ENCODE measurements around the gene XRCC4. TPM values are rescaled to one million over a fixed set of nuclear protein-coding genes. Genes with fewer than 3 reads are reported as not detected.

XRCC4 gene
- total RNA-seq, 1 experiment from 2014 or later = 24.6 TPM

DNA sequence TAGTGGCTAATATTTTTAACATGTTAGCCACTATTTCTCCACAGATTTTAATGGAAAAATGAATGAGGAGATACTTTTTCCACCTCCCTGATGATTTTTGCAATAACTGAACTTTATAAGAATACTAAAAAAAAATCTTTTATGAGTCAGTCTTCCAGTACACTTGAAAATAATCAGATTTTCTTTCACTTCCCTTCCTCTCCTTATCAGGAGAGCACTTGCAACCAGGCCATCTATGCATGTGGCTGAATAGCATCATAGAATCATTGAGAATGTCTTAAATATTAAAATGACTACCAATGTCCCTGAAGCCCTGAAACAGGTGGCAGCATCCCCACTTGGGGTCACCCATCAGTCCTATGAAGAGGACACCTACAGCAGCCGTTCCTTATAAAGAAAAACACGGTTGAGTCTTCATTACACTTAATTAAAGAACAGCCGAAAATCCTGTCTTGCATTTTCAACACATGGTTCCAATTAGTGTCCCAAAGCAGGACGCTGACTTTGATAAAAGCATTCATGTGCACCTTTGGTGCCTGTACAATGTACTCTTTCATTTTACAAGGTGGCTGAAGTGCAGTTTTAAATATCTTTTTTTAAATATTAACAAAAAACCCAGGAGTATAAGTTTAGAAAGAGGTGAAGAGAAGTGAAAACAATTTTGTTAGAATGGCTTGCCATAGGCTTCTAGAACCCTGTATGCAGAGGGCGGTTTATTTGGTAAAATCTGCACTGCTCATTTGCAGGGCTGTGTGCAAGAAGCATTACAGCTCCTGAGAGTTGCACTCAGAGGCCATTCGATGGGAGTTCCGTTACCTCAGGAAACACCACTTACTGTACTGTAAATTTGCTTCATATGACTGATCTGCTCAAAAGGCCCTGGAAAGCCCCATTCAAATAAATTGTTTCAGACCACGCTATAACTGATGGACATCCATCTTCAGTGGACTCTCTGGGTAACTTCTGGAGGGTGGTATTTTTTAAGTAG, 287.3 kb downstream of the XRCC4 start:
- Histone ChIP-seq H2AFZ (ENCODE audit: low read depth, low read length, poor library complexity, severe bottlenecking) (no peak overlapping the region), H4K20me1 (ENCODE audit: insufficient read depth) (no peaks in the 10 kb centered on the region), H3K4me3 (replicated peaks in 1 of 2; ENCODE audit: low read depth in 1 of 2, low read length in 2 of 2) (no peak overlapping the region), H3K4me1 (ENCODE audit: control insufficient read depth in 1 of 2, insufficient read depth in 2 of 2, low read length in 2 of 2) (peaks cover 4 to 20% of the 10 kb centered on the region in 2 experiments; a peak in 2 of 4 replicates), H3K36me3 (ENCODE audit: control insufficient read depth in 1 of 2, insufficient read depth in 2 of 2, low read length in 2 of 2) (no peaks in the 10 kb centered on the region), H3K27ac (ENCODE audit: low read depth, low read length) (no peak overlapping the region), H3K27me3 (ENCODE audit: insufficient read depth, low read length) (no peaks in the 10 kb centered on the region), H3K9me3 (ENCODE audit: control insufficient read depth in 1 of 2, insufficient read depth in 1 of 2, low read depth in 1 of 2, low read length in 2 of 2) (no peaks in the 10 kb centered on the region), H3K9ac (ENCODE audit: low read length) (no peak overlapping the region), H3K4me2 (ENCODE audit: low read length) (no peak overlapping the region), H3K9me2 (ENCODE audit: insufficient read depth) (no peaks in the 10 kb centered on the region), H3K79me2 (ENCODE audit: insufficient read depth, low read length) (no peaks in the 10 kb centered on the region)
- BruUV-seq (replicated peaks) = no TSS peak
- TF ChIP-seq TCF7L2 (IDR thresholded peaks at IDR 0.05; ENCODE audit: borderline replicate concordance, extremely low read depth, insufficient read depth, insufficient read length) = no peak
- TF ChIP-seq, protein P1, sequence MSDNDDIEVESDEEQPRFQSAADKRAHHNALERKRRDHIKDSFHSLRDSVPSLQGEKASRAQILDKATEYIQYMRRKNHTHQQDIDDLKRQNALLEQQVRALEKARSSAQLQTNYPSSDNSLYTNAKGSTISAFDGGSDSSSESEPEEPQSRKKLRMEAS (IDR thresholded peaks at IDR 0.05) = no peak
- no peak for TF ChIP-seq SIN3A (IDR thresholded peaks at IDR 0.05; ENCODE audit: low read depth)
- no peak for TF ChIP-seq SP1 (IDR thresholded peaks at IDR 0.05; ENCODE audit: low read depth)
- no peak for TF ChIP-seq JUND (IDR thresholded peaks at IDR 0.05)
- no peak for TF ChIP-seq POLR2A (IDR thresholded peaks at IDR 0.05; ENCODE audit: borderline replicate concordance, extremely low read depth, insufficient read depth, insufficient read length)
- TF ChIP-seq ELF1 (IDR thresholded peaks at IDR 0.05; ENCODE audit: borderline replicate concordance, low read depth) = no peak
- TF ChIP-seq, protein P2, sequence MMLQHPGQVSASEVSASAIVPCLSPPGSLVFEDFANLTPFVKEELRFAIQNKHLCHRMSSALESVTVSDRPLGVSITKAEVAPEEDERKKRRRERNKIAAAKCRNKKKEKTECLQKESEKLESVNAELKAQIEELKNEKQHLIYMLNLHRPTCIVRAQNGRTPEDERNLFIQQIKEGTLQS (IDR thresholded peaks at IDR 0.05) = no peak
- no peak for TF ChIP-seq SRF (IDR thresholded peaks at IDR 0.05; ENCODE audit: low read depth)
- TF ChIP-seq, protein P3, sequence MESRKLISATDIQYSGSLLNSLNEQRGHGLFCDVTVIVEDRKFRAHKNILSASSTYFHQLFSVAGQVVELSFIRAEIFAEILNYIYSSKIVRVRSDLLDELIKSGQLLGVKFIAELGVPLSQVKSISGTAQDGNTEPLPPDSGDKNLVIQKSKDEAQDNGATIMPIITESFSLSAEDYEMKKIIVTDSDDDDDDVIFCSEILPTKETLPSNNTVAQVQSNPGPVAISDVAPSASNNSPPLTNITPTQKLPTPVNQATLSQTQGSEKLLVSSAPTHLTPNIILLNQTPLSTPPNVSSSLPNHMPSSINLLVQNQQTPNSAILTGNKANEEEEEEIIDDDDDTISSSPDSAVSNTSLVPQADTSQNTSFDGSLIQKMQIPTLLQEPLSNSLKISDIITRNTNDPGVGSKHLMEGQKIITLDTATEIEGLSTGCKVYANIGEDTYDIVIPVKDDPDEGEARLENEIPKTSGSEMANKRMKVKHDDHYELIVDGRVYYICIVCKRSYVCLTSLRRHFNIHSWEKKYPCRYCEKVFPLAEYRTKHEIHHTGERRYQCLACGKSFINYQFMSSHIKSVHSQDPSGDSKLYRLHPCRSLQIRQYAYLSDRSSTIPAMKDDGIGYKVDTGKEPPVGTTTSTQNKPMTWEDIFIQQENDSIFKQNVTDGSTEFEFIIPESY (IDR thresholded peaks at IDR 0.05; ENCODE audit: extremely low read depth, insufficient replicate concordance, low read length) = no peak
- TF ChIP-seq EZH2 (IDR thresholded peaks at IDR 0.05) = no peak
- no peak for TF ChIP-seq YY1 (IDR thresholded peaks at IDR 0.05; ENCODE audit: extremely low read depth, insufficient replicate concordance, low read depth, low read length)
- no peak for TF ChIP-seq CBX3 (IDR thresholded peaks at IDR 0.05; ENCODE audit: low read depth)
- TF ChIP-seq, protein P4, sequence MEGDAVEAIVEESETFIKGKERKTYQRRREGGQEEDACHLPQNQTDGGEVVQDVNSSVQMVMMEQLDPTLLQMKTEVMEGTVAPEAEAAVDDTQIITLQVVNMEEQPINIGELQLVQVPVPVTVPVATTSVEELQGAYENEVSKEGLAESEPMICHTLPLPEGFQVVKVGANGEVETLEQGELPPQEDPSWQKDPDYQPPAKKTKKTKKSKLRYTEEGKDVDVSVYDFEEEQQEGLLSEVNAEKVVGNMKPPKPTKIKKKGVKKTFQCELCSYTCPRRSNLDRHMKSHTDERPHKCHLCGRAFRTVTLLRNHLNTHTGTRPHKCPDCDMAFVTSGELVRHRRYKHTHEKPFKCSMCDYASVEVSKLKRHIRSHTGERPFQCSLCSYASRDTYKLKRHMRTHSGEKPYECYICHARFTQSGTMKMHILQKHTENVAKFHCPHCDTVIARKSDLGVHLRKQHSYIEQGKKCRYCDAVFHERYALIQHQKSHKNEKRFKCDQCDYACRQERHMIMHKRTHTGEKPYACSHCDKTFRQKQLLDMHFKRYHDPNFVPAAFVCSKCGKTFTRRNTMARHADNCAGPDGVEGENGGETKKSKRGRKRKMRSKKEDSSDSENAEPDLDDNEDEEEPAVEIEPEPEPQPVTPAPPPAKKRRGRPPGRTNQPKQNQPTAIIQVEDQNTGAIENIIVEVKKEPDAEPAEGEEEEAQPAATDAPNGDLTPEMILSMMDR (IDR thresholded peaks at IDR 0.05 in 2 of 3, conservative IDR thresholded peaks at IDR 0.05 in 1 of 3; ENCODE audit: borderline replicate concordance in 1 of 3, insufficient read depth in 1 of 3, low read depth in 2 of 3, low read length in 2 of 3) = no peak
- no peak for TF ChIP-seq ZFX (IDR thresholded peaks at IDR 0.05)
- no peak for TF ChIP-seq EGR1 (IDR thresholded peaks at IDR 0.05; ENCODE audit: low read depth)
- TF ChIP-seq, protein P5, sequence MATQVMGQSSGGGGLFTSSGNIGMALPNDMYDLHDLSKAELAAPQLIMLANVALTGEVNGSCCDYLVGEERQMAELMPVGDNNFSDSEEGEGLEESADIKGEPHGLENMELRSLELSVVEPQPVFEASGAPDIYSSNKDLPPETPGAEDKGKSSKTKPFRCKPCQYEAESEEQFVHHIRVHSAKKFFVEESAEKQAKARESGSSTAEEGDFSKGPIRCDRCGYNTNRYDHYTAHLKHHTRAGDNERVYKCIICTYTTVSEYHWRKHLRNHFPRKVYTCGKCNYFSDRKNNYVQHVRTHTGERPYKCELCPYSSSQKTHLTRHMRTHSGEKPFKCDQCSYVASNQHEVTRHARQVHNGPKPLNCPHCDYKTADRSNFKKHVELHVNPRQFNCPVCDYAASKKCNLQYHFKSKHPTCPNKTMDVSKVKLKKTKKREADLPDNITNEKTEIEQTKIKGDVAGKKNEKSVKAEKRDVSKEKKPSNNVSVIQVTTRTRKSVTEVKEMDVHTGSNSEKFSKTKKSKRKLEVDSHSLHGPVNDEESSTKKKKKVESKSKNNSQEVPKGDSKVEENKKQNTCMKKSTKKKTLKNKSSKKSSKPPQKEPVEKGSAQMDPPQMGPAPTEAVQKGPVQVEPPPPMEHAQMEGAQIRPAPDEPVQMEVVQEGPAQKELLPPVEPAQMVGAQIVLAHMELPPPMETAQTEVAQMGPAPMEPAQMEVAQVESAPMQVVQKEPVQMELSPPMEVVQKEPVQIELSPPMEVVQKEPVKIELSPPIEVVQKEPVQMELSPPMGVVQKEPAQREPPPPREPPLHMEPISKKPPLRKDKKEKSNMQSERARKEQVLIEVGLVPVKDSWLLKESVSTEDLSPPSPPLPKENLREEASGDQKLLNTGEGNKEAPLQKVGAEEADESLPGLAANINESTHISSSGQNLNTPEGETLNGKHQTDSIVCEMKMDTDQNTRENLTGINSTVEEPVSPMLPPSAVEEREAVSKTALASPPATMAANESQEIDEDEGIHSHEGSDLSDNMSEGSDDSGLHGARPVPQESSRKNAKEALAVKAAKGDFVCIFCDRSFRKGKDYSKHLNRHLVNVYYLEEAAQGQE (IDR thresholded peaks at IDR 0.05; ENCODE audit: low read depth) = no peak
- intact Hi-C loops (cut with micrococcal nuclease) = no loop called here
- ChIA-PET POLR2A (no interaction called here), RAD21 (ENCODE audit: low non-redundant PET in 1 of 2, low total read pairs in 2 of 2, uncharacterized antibody in 2 of 2, unreplicated experiment in 2 of 2) (no interaction called here), CTCF (no interaction called here)
- DNase-seq (ENCODE audit: low read depth, low spot score) (no peak), ATAC-seq (no peak)
